SK-N-SH (cell line): Measurements from ENCODE around the gene PRPF4.

Experiments
- CTCF ChIP-seq: fragments of 200-600 bp; sonication (generic); IDR thresholded peaks from 2 replicates; pipeline ENCODE4 v1.6.1; 2017; ENCODE audit warnings: antibody characterized with exemption, mild to moderate bottlenecking, moderate library complexity
- EZH2phosphoT487 ChIP-seq: fragments of 200-600 bp; sonication (generic); IDR thresholded peaks from 2 replicates; pipeline ENCODE4 v1.6.1; 2017; ENCODE audit warnings: low read depth, mixed run types, mild to moderate bottlenecking, antibody characterized with exemption, moderate library complexity, borderline replicate concordance
- FOXJ3 ChIP-seq: sonication (generic); formaldehyde crosslinking; IDR thresholded peaks from 2 replicates; pipeline ENCODE4 v1.5.1; 2020; ENCODE audit warnings: mild to moderate bottlenecking, missing genetic modification reagents
- JUND ChIP-seq: IDR thresholded peaks from 2 replicates; pipeline ENCODE4 v1.4.0; 2012
- MXI1 ChIP-seq: IDR thresholded peaks from 2 replicates; pipeline ENCODE4 v1.6.1; 2012; ENCODE audit warnings: mild to moderate bottlenecking, low read depth, low read length, improper control_type of control experiment
- POLR2AphosphoS5 ChIP-seq: IDR thresholded peaks from 2 replicates; pipeline ENCODE4 v1.6.1; 2012; ENCODE audit warnings: low read depth, low read length
- SMC3 ChIP-seq: IDR thresholded peaks from 2 replicates; pipeline ENCODE4 v1.6.1; 2012; ENCODE audit warnings: low read depth, low read length, improper control_type of control experiment
- TAF1 ChIP-seq: IDR thresholded peaks from 2 replicates; pipeline ENCODE4 v1.6.1; 2012; ENCODE audit warnings: low read depth, mild to moderate bottlenecking, low read length, moderate library complexity, borderline replicate concordance
- TEAD4 ChIP-seq: IDR thresholded peaks from 2 replicates; pipeline ENCODE4 v1.4.0; 2012; ENCODE audit warnings: mild to moderate bottlenecking, borderline replicate concordance; ENCODE audit not compliant: insufficient read depth
- USF1 ChIP-seq: IDR thresholded peaks from 2 replicates; pipeline ENCODE4 v1.4.0; 2012; ENCODE audit warnings: low read depth, borderline replicate concordance

GRCh38 chr9:113341712-113342410 lies 66.4 kb downstream of the PRPF4 start:
- TF ChIP-seq FOXJ3 (no peak), CTCF (no peak), SMC3 (no peak), MXI1 (no peak), EZH2phosphoT487 (no peak), TEAD4 (no peak), USF1 (no peak), TAF1 (no peak), JUND (no peak), POLR2AphosphoS5 (no peak)
